Measurements from ENCODE around the gene CHST11.
A peak's percentile ranks its signal among the peaks of the same experiment; 100 is the strongest.

CHST11 gene

DNA sequence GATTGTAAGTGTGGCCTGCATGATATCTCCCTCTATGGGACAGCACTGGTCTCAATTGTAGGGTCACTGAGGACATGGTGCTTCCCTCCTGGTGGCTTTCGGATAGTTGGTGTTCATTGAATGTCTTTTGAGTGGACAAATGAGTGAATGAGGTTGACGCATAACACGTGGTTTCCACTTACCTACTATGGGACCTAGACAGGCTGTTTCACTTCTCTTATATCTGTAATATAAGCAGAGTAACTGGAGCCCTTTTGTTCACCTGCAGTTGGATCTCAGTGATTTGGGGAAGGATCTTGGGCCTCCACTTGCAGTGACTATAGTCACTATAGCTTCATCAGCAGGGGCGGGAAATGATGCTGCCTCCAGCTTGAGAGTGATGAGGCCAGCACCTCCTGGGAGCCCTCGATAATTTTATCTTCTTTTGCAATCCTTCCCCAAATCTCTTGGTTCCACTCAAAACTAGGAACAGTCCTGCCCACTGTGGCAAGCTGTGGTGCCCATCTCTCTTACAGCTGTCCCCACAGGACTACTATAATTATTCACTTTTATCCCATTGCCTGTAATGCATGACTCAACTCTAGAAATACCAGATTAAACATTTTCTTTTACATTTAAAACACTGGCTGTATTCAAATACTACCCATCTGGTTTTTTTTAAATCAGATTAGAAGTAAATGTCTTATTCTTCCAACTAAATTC lies 242.9 kb downstream of the CHST11 start:
- no peak for DNase-seq (ENCODE audit: low read depth)

DNA sequence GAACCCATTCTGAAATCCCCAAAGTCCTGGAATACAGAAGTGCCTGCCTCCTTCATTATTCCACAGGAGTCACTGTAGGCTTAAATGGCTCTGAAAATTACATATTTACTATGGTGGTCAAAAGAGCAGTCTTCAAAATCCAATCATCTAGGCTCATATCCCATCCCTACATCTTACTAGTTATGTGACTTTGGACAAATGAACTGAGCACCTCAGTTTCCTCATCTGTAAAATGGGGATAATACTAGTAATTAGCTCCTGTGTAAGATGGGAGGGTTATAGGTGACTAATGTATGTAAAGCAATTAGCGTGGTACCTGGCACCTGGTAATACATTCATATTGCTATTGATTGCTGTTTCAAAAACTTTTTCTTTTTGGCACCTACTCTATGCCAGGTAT lies 243.6 kb downstream of the CHST11 start:
- DNase-seq (ENCODE audit: low read depth) = no peak

DNA sequence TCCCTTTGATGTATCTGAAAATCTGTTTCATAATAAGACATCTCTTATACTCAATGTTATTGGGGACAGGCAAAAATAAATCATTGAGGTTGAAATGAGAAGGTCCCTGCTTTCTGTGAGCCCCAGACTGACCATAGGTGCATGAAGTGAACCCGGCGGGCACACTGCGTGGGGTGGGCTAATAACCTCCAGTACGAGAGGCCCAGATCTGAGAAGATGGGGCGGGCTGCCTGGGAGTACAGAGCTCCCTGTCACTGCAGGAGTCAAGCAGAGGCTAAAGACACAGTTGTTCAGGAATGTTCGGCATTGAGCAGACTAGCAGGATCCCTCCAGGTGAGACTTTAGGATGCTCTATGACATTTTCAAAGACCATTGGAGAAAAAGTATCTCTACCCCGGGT lies 244.6 kb downstream of the CHST11 start:
- DNase-seq (ENCODE audit: low read depth) = no peak

DNA sequence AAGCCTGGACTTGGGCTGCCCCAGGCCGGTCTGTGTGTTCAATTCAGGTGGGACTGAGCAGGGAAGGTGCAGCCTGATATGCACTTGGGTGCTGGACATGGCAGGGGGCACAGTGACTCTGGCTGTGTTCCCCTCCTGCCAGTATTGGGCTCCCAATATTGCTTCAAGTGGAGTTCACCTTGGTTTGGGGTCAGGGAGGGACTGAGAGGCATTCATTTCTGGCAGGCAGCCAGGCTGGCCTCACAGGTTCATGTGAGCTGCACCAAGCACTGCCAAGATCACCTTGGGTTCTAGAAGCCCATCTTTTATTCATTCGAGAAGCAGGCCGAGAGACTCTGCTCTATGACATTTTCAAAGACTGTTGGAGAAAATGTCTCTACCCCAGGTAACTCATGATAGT lies 245.0 kb downstream of the CHST11 start:
- DNase-seq (ENCODE audit: low read depth) = no peak

DNA sequence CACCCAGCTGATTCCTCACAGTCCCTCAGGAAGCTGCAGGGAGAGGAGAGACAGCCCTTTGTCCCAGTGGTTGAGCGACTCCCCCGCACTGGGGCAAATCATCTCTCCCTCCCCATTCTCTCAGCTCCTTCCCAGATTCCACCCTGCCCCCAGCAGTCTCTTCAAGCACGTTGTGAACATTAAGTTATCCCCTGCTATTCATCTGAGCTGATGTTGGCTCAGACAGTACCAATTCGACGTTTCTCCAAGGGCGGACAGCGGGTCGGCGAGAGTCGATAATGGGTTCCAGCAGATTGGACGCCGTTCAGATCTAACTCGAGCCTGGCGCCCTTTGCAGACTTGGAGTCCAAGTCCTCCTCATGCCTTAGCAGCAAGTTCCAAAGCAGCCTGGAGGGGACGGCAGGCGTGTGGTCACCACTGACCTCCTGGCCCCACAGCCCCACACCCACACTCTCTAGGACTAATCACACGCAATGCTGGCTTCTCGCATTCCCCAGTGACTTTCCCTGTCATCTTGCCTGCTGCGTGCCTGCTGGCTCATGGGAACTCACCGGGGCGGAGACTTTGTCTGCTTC lies 245.9 kb downstream of the CHST11 start:
- peak; percentile 89 for DNase-seq (ENCODE audit: low read depth)

DNA sequence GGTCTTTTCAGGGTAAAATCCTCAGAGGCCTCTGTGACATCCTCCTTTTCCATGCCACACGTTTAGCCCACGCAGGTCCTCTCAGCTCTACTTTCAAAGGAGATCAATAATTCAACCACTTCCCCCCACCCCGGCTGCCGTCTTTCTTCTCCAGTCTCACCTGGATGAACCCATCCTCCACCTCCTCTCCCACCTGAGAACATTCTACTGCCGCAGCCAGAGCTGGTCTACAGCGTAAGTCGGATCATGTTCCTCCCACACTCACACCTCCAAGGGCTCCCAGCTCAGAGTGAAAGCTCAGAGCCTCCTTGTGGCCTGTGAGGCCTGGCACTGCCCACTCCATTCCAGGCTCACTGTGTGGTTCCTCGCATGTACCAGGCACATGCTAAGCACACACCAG lies 246.6 kb downstream of the CHST11 start:
- DNase-seq (ENCODE audit: low read depth) = no peak

DNA sequence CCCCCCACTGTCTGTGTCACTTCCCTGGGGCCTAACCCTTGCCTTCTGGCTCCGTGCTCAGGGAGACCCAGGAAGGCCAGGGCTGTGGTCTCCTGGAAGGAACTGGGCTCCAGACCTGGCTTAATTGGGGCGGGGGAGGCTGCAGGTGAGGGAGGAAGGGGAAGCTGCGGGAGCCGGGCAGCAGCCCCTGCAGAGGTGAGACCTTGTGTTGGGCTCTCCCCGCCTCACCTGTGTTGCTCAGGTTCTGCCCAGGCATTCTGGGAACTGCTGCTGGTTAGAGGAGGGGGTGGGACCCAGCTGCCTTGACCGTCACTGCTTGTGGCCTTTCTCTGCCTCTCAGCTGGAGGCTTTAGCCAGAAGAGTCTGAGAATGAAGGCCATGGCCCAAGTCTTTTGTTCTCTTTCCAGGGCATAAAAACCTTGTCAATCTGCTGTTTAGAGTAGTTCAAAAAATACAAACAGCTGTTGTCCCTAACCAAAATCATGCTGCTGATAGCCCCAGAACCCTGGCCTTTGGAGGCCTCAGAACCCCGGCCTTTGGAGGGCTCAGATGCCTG lies 247.6 kb downstream of the CHST11 start:
- no peak for DNase-seq (ENCODE audit: low read depth)

DNA sequence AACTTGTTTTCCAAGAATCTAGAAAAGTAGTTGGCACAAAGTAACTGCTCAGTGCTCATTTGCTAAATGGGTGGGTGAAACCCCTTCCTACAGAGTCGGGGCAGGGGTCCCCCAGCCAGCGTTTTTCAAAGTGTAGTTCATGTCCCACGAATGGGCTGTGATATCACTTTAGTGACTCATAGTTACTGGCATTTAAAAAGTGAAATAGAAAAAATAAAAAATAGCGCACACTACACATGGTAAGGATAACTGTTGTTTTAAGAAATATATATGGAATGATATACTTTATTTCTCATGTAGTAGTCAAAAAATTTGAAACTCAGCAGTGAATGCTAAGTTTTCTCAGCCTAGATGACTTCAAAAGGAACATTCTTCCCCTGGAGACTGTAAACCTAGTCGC lies 250.4 kb downstream of the CHST11 start:
- DNase-seq (ENCODE audit: low read depth) = peak; percentile 31

DNA sequence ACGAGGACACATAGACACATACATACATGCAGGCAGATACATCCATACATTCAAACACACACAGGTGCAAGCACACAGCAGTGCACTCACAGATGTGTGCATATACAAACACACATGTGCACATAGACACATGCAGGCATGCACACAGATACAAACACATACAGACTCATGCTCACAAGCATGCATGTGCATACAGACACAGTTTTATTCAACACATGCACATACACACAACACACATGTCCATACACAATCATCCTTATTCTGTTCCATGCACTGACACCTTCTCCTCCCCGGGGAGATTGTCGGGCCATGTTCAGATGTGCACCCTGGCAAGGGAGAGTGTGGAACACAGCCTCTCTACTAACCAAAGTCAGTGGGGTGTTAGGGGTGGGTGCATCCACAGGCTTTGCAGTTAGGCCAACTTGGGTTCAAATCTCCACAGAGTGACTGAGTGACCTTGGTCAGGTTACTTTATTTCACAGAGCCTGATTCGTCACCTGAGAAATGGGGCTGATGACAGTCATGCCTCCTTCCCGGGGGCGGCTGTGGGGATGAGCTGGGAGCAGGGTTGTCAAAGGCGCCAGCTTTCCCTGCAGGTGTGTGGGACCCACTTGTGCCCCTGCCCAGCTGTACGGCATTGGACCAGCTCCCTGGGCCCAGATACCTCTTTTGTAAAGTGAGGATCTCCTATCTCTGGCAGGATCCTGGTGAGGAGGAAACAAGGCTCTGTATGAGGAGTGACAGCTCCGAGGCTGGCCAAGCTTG lies 251.2 kb downstream of the CHST11 start:
- no peak for DNase-seq (ENCODE audit: low read depth)

DNA sequence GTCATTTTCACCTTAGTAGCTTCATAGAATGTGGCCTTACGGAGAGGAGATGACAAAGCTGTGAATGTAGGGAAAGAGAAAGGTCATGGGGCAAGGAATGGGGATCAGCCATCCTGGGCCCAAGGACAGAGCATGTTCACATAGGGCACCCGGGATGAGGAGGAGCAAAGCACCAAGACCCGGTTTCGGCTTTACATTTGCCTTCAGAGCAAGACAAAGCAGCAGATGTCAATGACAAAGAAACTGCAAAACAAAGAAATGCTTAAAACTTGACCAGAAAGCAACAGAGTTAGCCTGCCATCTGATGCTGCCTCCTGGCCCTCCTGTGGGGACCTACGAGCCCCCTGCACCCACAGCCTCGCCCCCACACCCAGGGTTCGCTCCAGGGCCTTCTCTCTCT lies 252.1 kb downstream of the CHST11 start:
- no peak for DNase-seq (ENCODE audit: low read depth)

DNA sequence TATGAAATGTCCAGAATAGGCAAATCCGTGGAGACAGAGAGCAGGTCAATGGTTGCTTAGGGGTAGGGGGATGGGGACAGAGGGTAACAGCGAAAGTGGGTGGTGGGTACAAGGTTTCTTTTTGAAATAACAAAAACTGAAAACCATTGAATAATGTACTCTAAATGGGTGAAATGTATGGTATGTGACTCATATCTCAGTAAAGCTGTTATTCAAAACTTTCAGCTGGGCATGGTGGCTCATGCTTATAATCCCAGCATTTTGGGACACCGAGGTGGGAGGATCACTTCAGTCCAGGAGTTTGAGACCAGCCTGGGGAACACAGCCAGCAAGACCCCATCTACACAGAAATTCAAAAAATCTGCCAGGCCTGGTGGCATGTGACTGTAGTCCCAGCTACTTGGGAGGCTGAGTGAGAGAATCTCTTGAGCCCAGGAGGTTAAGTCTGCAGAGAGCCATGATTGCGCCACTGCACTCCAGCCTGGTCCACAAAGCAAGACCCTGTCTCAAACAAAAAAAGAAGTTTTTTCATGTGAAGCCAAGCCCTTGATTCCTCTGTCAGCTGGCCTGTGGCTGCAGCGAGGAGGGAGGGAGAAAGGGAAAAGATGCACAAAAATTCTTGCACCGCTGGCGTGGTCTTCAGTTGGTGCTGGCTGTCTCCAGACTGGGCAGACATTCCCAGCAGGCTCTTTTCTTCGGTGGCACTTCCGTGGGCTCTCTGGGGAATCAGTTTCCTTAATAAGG lies 253.1 kb downstream of the CHST11 start:
- DNase-seq (ENCODE audit: low read depth) = peak; percentile 30

DNA sequence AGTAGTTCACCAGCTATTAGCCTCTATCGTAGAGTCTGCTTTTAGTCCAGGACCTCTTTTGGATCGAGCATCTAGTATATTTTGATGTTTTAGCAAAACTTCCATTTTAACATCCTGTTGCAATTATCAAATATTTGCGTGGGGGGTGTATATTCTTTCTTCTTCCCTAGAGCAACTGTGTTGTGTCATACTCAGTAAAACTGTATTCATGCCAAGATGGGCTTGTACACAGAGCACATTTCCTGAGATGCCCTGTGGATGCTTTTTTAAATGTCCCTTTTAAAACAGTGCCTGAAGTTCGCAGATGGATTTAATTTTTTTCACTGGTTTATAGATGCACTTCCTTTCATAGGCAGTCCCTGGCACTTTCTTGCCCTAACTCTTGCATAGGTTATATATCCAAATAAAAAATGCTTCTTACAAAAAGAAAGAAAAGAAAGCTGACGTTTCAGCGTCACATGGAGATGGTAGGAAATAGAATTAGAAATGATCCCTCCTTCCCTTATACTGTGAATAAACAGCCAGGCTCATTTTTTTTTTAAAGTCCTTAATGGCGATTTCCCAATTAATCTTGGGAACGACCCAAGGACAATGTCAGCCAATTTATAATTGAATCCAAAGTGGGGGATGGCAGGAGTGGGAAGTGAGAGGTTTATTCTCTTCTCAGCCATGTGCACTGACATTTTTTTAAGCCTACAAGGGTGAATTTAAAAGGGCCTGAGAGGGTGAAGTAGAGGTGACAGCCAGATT lies 254.4 kb downstream of the CHST11 start:
- DNase-seq (ENCODE audit: low read depth) = peak; percentile 89

DNA sequence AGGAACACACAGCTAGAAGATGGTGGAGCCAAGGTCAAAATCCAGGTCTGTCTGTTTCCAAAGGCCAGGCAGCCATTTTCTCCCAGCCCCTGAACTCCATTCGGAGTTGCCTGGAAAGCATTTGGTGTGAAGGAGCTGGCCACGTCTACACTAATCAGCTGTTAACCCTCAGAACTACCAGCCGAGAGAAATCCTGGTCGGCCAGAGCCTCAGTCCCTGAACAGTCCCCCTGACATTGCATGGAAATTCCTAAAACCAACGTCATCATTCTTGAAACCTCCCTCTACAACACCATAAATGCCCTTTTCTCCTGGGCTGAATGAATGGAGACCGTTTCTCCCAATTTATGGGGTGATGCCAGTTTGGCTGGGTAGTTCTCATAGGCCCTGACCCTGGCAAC lies 255.7 kb downstream of the CHST11 start:
- peak; percentile 58 for DNase-seq (ENCODE audit: low read depth)

DNA sequence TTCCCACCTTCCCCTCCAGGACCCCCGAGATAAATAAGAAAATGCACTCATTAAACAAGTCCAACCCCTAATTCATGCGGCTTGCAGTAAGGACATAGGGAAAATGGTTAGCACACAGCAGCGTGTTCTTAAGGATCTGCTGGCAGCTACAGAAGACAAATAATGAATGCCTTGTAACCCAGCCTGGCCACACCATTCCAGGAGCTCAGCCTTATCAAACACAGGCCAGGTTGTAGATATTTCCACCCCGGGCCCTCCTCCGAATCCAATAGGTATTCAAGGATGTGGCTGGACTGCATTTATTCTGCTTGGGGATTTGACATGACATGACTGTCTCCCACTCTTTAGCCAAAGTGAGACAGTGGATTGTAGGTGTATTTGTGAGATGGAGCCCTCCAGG lies 256.2 kb downstream of the CHST11 start:
- DNase-seq (ENCODE audit: low read depth) = no peak

DNA sequence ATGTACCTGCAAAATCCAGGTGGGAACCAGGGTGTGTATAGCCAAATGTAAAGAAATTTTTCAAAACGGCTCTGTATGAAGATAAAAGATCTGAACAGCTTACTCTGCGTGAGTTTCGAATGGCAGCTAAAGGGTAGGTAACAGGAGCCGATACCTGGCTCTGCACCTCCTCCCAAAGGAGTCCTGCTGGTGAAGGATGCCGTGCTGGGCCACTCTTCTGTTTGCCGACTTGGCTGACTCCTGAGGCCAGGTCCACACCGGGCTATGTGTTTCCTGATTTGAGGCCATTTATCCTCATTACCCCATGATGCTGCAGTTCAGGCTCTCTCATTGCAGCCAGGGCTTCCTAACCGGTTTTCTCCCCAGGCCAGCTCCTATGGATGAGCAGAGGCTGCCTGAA lies 256.7 kb downstream of the CHST11 start:
- no peak for DNase-seq (ENCODE audit: low read depth)

DNA sequence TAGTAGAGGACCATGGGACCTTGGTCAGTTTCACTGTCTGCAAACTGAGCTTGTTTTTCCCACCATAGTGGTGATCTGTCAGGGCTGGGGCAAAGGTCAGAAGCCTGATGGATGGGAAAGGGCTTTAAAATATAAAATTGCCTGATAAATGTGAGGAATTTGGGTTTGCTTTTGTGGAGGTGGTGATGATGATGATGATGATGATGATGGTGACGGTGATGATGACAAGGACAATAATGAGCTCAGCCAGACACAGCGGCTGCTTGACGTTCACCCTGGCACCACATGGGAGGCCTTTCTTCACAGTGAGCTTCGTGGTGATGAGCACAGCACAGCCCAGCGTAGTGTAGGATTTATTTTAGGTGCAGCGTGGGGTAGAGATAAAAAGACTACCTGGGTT lies 257.6 kb downstream of the CHST11 start:
- no peak for DNase-seq (ENCODE audit: low read depth)

DNA sequence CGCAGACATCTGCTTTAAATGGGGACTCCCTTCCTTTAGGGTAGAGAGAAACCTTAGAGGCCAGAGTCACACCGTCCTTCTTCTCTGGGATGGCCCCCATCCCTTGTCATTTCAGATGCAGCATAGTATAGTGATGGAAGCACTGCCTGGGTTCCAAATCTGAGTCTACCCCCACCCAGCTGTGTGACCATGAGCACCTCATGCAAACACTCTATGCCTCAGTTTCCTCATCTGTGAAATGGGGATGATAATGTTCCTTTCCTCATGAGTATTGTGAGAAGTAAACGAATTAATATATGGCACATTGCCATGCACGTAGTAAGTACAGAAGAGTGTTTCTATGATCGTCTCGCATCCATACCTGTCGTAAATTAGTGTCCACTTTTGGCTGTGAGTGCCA lies 259.4 kb downstream of the CHST11 start:
- DNase-seq (ENCODE audit: low read depth) = no peak

DNA sequence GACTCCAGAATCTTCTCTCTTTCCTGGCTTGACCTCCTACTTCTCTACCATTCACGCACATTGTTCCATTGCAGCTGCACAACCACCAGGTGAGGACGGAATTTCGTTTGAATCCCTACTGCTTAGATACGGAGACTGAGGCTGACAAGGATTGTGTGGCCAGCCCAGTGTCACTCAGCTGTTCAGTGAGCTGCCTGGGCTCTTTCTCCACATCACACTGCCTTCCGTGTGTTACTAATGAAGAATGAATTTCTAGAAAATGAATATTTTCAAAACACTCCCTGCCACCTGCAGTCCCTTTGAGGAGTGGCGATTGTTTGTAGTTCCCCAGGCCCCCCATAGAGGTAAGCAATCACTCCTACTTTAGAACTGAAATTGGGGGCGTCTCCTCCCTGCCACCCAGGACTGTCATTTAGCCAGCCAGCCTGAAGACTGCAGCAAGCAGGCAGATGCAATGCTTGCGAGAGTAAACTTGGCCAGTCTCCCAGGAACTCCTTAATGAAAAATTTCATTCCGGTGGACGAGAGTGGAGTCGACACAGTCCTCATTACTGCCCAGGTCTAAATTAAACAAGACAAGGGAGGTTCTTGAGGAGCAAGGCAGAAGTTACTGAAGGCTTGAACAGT lies 261.7 kb downstream of the CHST11 start:
- DNase-seq (ENCODE audit: low read depth) = peak; percentile 57

DNA sequence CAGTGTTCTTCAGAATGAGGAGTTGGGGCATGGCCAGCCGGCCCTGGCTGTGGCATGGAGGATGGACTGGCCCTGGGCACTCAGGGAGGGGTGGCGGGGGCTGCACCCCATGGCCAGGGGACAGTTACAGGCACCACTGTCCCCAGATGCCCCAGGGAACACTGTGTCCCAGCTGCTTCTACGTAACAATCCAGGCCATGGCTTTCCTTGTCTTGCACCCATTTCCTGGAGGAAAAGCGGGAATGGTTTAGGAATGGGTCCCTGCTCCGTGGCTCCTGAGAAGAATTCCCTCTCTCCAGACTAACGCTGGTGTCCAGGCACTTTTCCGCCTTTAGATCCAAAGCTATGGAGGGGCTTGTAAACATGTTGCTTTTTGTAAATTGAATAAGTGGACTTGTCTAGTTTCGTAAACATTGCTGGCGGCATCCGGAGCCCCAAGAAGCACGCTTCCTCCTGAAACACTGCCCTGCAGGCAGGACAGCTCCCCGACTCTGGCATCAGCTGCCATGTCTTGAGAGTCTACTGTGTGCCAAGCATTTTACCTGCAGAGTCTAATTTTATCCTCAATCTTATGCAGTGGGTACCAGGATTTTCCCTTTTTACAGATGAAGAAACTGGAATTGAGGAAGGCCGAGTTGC lies 263.1 kb downstream of the CHST11 start:
- no peak for DNase-seq (ENCODE audit: low read depth)

DNA sequence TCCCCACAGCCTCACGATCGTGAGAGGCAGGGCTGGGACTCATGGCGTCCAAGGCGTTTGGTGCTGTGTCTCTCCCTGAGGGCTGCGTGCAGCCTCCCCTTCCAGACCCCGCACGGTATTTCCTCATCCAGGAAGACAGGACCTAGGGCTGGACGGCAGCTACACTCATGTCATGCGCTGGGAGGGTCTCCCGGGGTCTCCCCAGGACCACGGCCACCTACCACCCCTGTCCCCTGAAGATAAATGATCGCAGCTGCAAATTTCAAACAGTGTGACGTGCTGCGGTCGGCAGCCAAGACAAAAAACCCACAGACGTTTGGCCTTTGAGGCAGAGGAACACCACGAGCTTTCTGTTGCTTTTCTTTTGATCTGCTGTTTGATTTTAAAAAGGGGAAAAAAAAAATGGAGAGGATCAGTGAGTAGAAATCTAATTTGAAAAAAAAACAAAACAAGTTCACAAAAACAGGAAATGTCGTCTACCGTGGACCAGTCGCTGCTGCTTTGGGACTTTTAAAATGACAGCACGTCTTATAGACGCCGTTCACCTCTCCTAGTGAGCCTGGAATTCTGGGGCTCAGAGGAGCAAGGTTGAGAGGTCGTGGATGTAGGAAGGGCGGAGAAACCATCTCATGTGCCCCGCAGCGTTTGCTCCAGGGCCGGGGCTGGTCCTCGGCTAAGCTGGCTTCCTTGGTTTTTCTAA lies 263.7 kb downstream of the CHST11 start:
- peak; percentile 48 for DNase-seq (ENCODE audit: low read depth)

Measured in EH (cell line).